ENCODE data around the gene SNX21.

DNA sequence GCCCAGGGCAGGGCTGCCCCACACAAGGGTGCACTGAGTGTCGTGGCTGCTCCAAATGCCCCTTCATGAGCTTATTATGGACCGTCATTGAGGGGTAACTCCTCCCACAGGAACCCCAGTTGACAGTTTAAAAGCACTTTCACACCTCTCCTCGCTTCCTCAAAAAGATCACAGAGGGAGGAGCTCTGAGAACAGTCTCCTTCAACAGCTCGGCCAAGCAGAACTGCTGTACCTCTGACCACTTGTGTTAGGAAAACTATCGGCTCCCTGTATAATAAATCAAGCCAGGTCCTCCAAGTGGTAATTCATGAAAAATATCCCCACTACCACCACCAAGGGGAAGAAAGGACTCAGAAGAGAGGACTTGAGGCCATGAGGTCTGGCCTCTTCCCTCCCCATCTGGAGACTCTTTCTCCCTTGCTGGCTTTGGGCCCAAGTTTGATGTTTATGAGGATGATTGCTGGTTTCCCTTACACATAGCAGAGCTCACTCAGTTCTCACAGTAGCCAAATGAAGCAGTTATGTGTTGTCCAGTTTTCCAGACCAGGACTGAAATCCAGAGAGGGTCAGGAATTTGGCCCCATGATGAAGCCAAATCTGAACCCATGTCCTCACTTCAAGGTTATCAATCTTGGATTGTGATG lies 8.7 kb downstream of the SNX21 start:
- TF ChIP-seq, protein P1, sequence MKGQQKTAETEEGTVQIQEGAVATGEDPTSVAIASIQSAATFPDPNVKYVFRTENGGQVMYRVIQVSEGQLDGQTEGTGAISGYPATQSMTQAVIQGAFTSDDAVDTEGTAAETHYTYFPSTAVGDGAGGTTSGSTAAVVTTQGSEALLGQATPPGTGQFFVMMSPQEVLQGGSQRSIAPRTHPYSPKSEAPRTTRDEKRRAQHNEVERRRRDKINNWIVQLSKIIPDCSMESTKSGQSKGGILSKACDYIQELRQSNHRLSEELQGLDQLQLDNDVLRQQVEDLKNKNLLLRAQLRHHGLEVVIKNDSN (CRISPR knock-in tag; IDR thresholded peaks at IDR 0.05), result no peak
- TF ChIP-seq, protein P2, sequence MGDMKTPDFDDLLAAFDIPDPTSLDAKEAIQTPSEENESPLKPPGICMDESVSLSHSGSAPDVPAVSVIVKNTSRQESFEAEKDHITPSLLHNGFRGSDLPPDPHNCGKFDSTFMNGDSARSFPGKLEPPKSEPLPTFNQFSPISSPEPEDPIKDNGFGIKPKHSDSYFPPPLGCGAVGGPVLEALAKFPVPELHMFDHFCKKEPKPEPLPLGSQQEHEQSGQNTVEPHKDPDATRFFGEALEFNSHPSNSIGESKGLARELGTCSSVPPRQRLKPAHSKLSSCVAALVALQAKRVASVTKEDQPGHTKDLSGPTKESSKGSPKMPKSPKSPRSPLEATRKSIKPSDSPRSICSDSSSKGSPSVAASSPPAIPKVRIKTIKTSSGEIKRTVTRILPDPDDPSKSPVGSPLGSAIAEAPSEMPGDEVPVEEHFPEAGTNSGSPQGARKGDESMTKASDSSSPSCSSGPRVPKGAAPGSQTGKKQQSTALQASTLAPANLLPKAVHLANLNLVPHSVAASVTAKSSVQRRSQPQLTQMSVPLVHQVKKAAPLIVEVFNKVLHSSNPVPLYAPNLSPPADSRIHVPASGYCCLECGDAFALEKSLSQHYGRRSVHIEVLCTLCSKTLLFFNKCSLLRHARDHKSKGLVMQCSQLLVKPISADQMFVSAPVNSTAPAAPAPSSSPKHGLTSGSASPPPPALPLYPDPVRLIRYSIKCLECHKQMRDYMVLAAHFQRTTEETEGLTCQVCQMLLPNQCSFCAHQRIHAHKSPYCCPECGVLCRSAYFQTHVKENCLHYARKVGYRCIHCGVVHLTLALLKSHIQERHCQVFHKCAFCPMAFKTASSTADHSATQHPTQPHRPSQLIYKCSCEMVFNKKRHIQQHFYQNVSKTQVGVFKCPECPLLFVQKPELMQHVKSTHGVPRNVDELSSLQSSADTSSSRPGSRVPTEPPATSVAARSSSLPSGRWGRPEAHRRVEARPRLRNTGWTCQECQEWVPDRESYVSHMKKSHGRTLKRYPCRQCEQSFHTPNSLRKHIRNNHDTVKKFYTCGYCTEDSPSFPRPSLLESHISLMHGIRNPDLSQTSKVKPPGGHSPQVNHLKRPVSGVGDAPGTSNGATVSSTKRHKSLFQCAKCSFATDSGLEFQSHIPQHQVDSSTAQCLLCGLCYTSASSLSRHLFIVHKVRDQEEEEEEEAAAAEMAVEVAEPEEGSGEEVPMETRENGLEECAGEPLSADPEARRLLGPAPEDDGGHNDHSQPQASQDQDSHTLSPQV (IDR thresholded peaks at IDR 0.05), result no peak
- TF ChIP-seq LARP7 (IDR thresholded peaks at IDR 0.05) (no peak), CBFB (CRISPR knock-in tag; IDR thresholded peaks at IDR 0.05) (no peak), ZNF253 (CRISPR knock-in tag; conservative IDR thresholded peaks at IDR 0.05) (no peak), GATAD2A (IDR thresholded peaks at IDR 0.05) (no peak), KAT2B (IDR thresholded peaks at IDR 0.05; ENCODE audit: low read depth, low read length) (no peak), ZNF785 (CRISPR knock-in tag; IDR thresholded peaks at IDR 0.05) (no peak)
- TF ChIP-seq, protein P3, sequence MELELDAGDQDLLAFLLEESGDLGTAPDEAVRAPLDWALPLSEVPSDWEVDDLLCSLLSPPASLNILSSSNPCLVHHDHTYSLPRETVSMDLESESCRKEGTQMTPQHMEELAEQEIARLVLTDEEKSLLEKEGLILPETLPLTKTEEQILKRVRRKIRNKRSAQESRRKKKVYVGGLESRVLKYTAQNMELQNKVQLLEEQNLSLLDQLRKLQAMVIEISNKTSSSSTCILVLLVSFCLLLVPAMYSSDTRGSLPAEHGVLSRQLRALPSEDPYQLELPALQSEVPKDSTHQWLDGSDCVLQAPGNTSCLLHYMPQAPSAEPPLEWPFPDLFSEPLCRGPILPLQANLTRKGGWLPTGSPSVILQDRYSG (tag; conservative IDR thresholded peaks at IDR 0.05; ENCODE audit: low read depth), result no peak
